AG20443 (cell line): ENCODE results near the gene RPL36.

Experiments
- DNase-seq: peaks from one replicate; pipeline ENCODE4 v3.0.0; 2012; ENCODE audit warnings: low spot score, mixed read lengths

Gene RPL36

GRCh38 chr19:5690125-5690954 lies at the start of gene RPL36:
Gene RPL36 (plus strand): TSS chr19:5690295. CDS start chr19:5690508, 213 bp downstream.
- peak; percentile 97 for DNase-seq

- no peak for DNase-seq
Observed at GRCh38 chr19:5641171-5641570, 48.9 kb upstream of the RPL36 start.

GRCh38 chr19:5642204-5642603 lies 47.9 kb upstream of the RPL36 start:
- DNase-seq = no peak

GRCh38 chr19:5643060-5643459 lies 47.0 kb upstream of the RPL36 start:
- DNase-seq = no peak

- no peak for DNase-seq
Observed at GRCh38 chr19:5644037-5644436, 46.1 kb upstream of the RPL36 start.

GRCh38 chr19:5645409-5645808 lies 44.7 kb upstream of the RPL36 start:
- DNase-seq = no peak

GRCh38 chr19:5646703-5647102 lies 43.4 kb upstream of the RPL36 start:
- DNase-seq = no peak

- no peak for DNase-seq
Observed at GRCh38 chr19:5648464-5648863, 41.6 kb upstream of the RPL36 start.

GRCh38 chr19:5651361-5651760 lies 38.7 kb upstream of the RPL36 start:
- no peak for DNase-seq

GRCh38 chr19:5652261-5652660 lies 37.8 kb upstream of the RPL36 start:
- no peak for DNase-seq

GRCh38 chr19:5654931-5655330 lies 35.2 kb upstream of the RPL36 start:
- DNase-seq = no peak

GRCh38 chr19:5655412-5655811 lies 34.7 kb upstream of the RPL36 start:
- DNase-seq = no peak

- no peak for DNase-seq
Observed at GRCh38 chr19:5661483-5661882, 28.6 kb upstream of the RPL36 start.

GRCh38 chr19:5663904-5664303 lies 26.2 kb upstream of the RPL36 start:
- DNase-seq = no peak

GRCh38 chr19:5664515-5664914 lies 25.6 kb upstream of the RPL36 start:
- no peak for DNase-seq

- DNase-seq = peak; percentile 68
Observed at GRCh38 chr19:5665781-5666513, 24.1 kb upstream of the RPL36 start.

GRCh38 chr19:5666921-5667610 lies 23.0 kb upstream of the RPL36 start:
- no peak for DNase-seq

- no peak for DNase-seq
Observed at GRCh38 chr19:5667751-5668271, 22.3 kb upstream of the RPL36 start.

GRCh38 chr19:5669212-5669611 lies 20.9 kb upstream of the RPL36 start:
- no peak for DNase-seq

- no peak for DNase-seq
Observed at GRCh38 chr19:5671600-5671999, 18.5 kb upstream of the RPL36 start.

GRCh38 chr19:5672708-5673459 lies 17.2 kb upstream of the RPL36 start:
- DNase-seq = no peak

- DNase-seq = no peak
Observed at GRCh38 chr19:5673752-5674151, 16.3 kb upstream of the RPL36 start.
